CD4-positive, alpha-beta T cell treated with Interleukin-6 for 4 hours (primary cell): ENCODE data around the gene SLC1A2.
A peak's percentile ranks its signal among the peaks of the same experiment; 100 is the strongest.

Experiments
- DNase-seq: peaks from one replicate; pipeline ENCODE4 v3.0.0-alpha.2; 2020; ENCODE audit warnings: mixed read lengths

SLC1A2 gene

GRCh38 chr11:35323076-35323868, 96.1 kb downstream of the SLC1A2 start:
- DNase-seq: no peak

- no peak for DNase-seq
These were observed 96.9 kb downstream of the SLC1A2 start for GRCh38 chr11:35322318-35322979.

GRCh38 chr11:35321532-35322317, 97.6 kb downstream of the SLC1A2 start:
- no peak for DNase-seq

GRCh38 chr11:35321111-35321510, 98.2 kb downstream of the SLC1A2 start:
- DNase-seq: no peak

GRCh38 chr11:35318977-35319925, 100.1 kb downstream of the SLC1A2 start:
- DNase-seq: peak; percentile 7

- DNase-seq: no peak
These were observed 101.0 kb downstream of the SLC1A2 start for GRCh38 chr11:35318309-35318708.

GRCh38 chr11:35317253-35317652, 102.1 kb downstream of the SLC1A2 start:
- no peak for DNase-seq

- no peak for DNase-seq
These were observed 103.2 kb downstream of the SLC1A2 start for GRCh38 chr11:35316161-35316560.

- no peak for DNase-seq
These were observed 105.6 kb downstream of the SLC1A2 start for GRCh38 chr11:35313760-35314153.

GRCh38 chr11:35313066-35313759, 106.1 kb downstream of the SLC1A2 start:
- no peak for DNase-seq

- DNase-seq: no peak
These were observed 108.0 kb downstream of the SLC1A2 start for GRCh38 chr11:35311331-35311730.

GRCh38 chr11:35308157-35308556, 111.2 kb downstream of the SLC1A2 start:
- no peak for DNase-seq

- no peak for DNase-seq
These were observed 112.1 kb downstream of the SLC1A2 start for GRCh38 chr11:35307221-35307621.

GRCh38 chr11:35305670-35306382, 113.5 kb downstream of the SLC1A2 start:
- peak; percentile 66 for DNase-seq

GRCh38 chr11:35304900-35305460, 114.4 kb downstream of the SLC1A2 start:
- no peak for DNase-seq

- peak; percentile 18 for DNase-seq
These were observed 115.0 kb downstream of the SLC1A2 start for GRCh38 chr11:35304386-35304775.

- no peak for DNase-seq
These were observed 115.6 kb downstream of the SLC1A2 start for GRCh38 chr11:35303596-35304385.

GRCh38 chr11:35302398-35302797, 117.0 kb downstream of the SLC1A2 start:
- no peak for DNase-seq

GRCh38 chr11:35298369-35298768, 121.0 kb downstream of the SLC1A2 start:
- DNase-seq: no peak

- DNase-seq: no peak
These were observed 123.6 kb downstream of the SLC1A2 start for GRCh38 chr11:35295751-35296150.
